Tibial artery (tissue), 4 donors: Measurements from ENCODE around the gene MALT1.

Experiments
- DNase-seq, 2 donors: peaks; one replicate each; pipeline ENCODE4 v3.0.0-alpha.2; 2019
- H3K27ac ChIP-seq, 2 donors: fragments of 200-600 bp; sonication (generic) in 1 of 2; 1 replicate in 1 of 2; 2 replicates in 1 of 2; pipeline ENCODE4 v1.5.1; 2018 to 2019; ENCODE audit warnings: mild to moderate bottlenecking in 1 of 2
- H3K27me3 ChIP-seq, 2 donors: fragments of 200-600 bp; sonication (generic) in 1 of 2; one replicate each; pipeline versions ENCODE4 v1.5.1 to v1.6.0; 2016 to 2019
- H3K36me3 ChIP-seq, 3 donors: fragments of 200-600 bp; sonication (generic) in 2 of 3; one replicate each; pipeline ENCODE4 v1.5.1; 2016 to 2019; ENCODE audit warnings: mild to moderate bottlenecking in 2 of 3
- H3K4me1 ChIP-seq, 4 donors: fragments of 200-600 bp; sonication (generic) in 2 of 4; 1 replicate in 3 of 4; 2 replicates in 1 of 4; pipeline ENCODE4 v1.5.1; 2016 to 2019
- H3K4me3 ChIP-seq, 2 donors: fragments of 200-600 bp; sonication (generic) in 1 of 2; 1 replicate in 1 of 2; 2 replicates in 1 of 2; pipeline ENCODE4 v1.5.1; 2018 to 2019; ENCODE audit warnings: mild to moderate bottlenecking in 2 of 2
- H3K9me3 ChIP-seq, 3 donors: fragments of 200-600 bp; sonication (generic) in 1 of 3; one replicate each; pipeline ENCODE4 v1.5.1; 2016 to 2019
- CTCF ChIP-seq, 2 experiments: fragments of 200-600 bp in 1 of 2; fragments of 450-650 bp in 1 of 2; IDR thresholded peaks; one replicate each; pipeline ENCODE4 v1.5.1; 2017 to 2019; ENCODE audit warnings: antibody characterized with exemption in 2 of 2, mild to moderate bottlenecking in 1 of 2, moderate library complexity in 1 of 2
- intact Hi-C: fragments of 100-400 bp; cut with DNase I; formaldehyde crosslinking; loops from one replicate; pipeline ENCODE4 v1.15.0; 2023; ENCODE audit warnings: low total_unique reads

Gene MALT1

GRCh38 chr18:58700209-58700608, 28.9 kb downstream of the MALT1 start:
- TF ChIP-seq CTCF (IDR thresholded peaks at IDR 0.05) = no peak
- Histone ChIP-seq H3K4me1 (no peaks in the 10 kb centered on the region), H3K27ac (no peak overlapping the region), H3K36me3 (peaks cover 20 to 39% (median 20%) of the 10 kb centered on the region in 3 donors), H3K4me3 (no peak overlapping the region), H3K9me3 (no peaks in the 10 kb centered on the region), H3K27me3 (no peaks in the 10 kb centered on the region)
- DNase-seq = no peak
- intact Hi-C loops = no loop called here

- Histone ChIP-seq H3K27me3 (no peaks in the 10 kb centered on the region), H3K9me3 (no peaks in the 10 kb centered on the region), H3K36me3 (peaks cover 5 to 9% (median 6%) of the 10 kb centered on the region in 3 donors), H3K4me3 (no peak overlapping the region), H3K4me1 (no peaks in the 10 kb centered on the region), H3K27ac (no peak overlapping the region)
- no peak for DNase-seq
- no peak for TF ChIP-seq CTCF (IDR thresholded peaks at IDR 0.05)
- intact Hi-C loops = no loop called here
Measured at GRCh38 chr18:58712930-58713329, 41.7 kb downstream of the MALT1 start.

GRCh38 chr18:58714259-58714658, 43.0 kb downstream of the MALT1 start:
- DNase-seq = no peak
- peaks cover 4 to 13% (median 5%) of the 10 kb centered on the region in 3 donors for H3K36me3 ChIP-seq
- no peaks in the 10 kb centered on the region for H3K27me3 ChIP-seq
- no peak for TF ChIP-seq CTCF (IDR thresholded peaks at IDR 0.05)
- H3K9me3 ChIP-seq = no peaks in the 10 kb centered on the region
- intact Hi-C loops = no loop called here
- H3K27ac ChIP-seq = no peak overlapping the region
- H3K4me3 ChIP-seq = no peak overlapping the region
- H3K4me1 ChIP-seq = no peaks in the 10 kb centered on the region

GRCh38 chr18:58714821-58715220, 43.6 kb downstream of the MALT1 start:
- intact Hi-C loops = no loop called here
- peaks cover 4 to 13% (median 5%) of the 10 kb centered on the region in 3 donors for H3K36me3 ChIP-seq
- TF ChIP-seq CTCF (IDR thresholded peaks at IDR 0.05) = no peak

GRCh38 chr18:58715540-58715939, 44.3 kb downstream of the MALT1 start:
- no peaks in the 10 kb centered on the region for H3K4me1 ChIP-seq
- intact Hi-C loops = no loop called here
- no peak for DNase-seq
- TF ChIP-seq CTCF (IDR thresholded peaks at IDR 0.05) = no peak
- peaks cover 4 to 16% (median 5%) of the 10 kb centered on the region in 3 donors for H3K36me3 ChIP-seq
- no peak overlapping the region for H3K4me3 ChIP-seq
- H3K27ac ChIP-seq = no peak overlapping the region
- H3K27me3 ChIP-seq = no peaks in the 10 kb centered on the region
- no peaks in the 10 kb centered on the region for H3K9me3 ChIP-seq

More at GRCh38 chr18:58714821-58715220, 43.6 kb downstream of the MALT1 start:
- no peaks in the 10 kb centered on the region for H3K4me1 ChIP-seq
- no peaks in the 10 kb centered on the region for H3K9me3 ChIP-seq
- no peak overlapping the region for H3K4me3 ChIP-seq
- no peak for DNase-seq
- H3K27ac ChIP-seq = no peak overlapping the region
- H3K27me3 ChIP-seq = no peaks in the 10 kb centered on the region
